Measurements from ENCODE around the gene SCAMP1.

SCAMP1 gene

DNA sequence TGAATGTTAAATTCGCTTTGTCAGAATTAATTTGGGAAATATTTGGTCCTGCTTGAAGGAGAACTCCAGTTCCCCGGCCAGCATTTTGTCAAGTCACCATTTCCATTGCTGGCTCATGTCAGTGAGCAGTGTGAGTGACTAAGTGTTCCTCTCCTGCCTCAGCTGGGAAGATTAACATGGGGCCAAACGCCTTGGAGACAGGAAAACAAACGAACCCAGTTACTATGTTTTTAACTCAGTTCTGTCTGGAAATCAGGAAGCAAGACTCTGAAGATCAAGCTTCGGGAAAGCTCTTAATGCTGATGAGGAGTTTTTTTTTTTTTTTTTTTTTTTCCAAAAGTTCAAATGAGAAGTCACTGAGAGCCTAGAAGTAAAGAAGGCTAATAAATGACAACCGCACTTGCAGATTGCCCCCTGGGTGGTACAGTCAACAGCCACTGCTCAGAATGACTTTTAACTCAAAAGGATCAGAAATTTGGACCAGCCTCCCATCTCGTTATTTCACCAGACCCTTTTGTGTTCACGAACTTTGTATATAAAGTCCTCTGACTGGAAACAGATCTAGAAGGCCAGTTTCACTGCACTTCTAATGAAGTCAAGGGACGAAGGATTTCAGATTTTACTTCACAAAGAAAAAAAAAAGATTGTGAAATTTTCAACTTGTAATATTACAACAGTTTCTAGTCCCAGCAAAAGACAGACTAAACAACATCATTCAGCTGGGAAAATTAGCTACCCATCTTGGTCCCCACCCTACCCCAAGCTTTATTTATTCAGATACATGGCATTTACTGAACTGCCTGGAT lies 166.8 kb downstream of the SCAMP1 start:
- TF ChIP-seq, protein P1, sequence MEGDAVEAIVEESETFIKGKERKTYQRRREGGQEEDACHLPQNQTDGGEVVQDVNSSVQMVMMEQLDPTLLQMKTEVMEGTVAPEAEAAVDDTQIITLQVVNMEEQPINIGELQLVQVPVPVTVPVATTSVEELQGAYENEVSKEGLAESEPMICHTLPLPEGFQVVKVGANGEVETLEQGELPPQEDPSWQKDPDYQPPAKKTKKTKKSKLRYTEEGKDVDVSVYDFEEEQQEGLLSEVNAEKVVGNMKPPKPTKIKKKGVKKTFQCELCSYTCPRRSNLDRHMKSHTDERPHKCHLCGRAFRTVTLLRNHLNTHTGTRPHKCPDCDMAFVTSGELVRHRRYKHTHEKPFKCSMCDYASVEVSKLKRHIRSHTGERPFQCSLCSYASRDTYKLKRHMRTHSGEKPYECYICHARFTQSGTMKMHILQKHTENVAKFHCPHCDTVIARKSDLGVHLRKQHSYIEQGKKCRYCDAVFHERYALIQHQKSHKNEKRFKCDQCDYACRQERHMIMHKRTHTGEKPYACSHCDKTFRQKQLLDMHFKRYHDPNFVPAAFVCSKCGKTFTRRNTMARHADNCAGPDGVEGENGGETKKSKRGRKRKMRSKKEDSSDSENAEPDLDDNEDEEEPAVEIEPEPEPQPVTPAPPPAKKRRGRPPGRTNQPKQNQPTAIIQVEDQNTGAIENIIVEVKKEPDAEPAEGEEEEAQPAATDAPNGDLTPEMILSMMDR (IDR thresholded peaks at IDR 0.05; ENCODE audit: insufficient read depth, low read depth, low read length, missing control alignments) = no peak
- H3K4me3 ChIP-seq (ENCODE audit: low read depth, low read length) = no peak overlapping the region
- DNase-seq (ENCODE audit: low read depth) = no peak

DNA sequence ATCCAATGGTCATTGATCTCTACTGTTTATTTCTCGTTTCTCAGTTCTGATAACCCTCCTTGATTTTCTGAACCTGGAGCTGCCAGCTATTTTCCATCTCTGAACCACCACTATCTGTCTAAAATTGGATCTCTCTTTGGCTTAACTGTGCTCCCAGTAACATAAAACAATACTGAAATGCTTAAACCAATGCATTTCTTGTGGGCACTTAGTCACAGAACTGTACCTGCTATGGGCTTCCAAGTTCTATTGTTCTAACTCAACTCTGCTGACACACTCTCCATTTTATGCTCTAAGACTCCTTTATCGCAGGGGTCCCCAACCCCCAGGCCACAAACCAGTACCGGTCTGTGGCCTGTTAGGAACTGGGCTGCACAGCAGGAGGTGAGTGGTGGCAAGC lies 167.5 kb downstream of the SCAMP1 start:
- TF ChIP-seq, protein P1 (IDR thresholded peaks at IDR 0.05; ENCODE audit: insufficient read depth, low read depth, low read length, missing control alignments) = no peak
- DNase-seq (ENCODE audit: low read depth) = no peak
- no peak overlapping the region for H3K4me3 ChIP-seq (ENCODE audit: low read depth, low read length)
